Bronchial epithelial cell (primary cell): Measurements from ENCODE around the gene PSTPIP1. TPM values are rescaled to one million over a fixed set of nuclear protein-coding genes. Genes with fewer than 3 reads are reported as not detected.
A peak's percentile ranks its signal among the peaks of the same experiment; 100 is the strongest.
"Not testable (repeated sequence)": the region's sequence is repeated elsewhere in the genome, so short reads cannot be mapped to it uniquely, and the experiment has no call there.

Experiments used
- DNase-seq: peaks from one replicate; pipeline ENCODE4 v3.0.0-alpha.2; 2010; ENCODE audit warnings: low read depth
- FAIRE-seq: peaks from 2 replicates; lab custom pipeline; 2011; peaks lifted over from hg19 to GRCh38; lab: Jason Lieb, UNC
- H3K27me3 ChIP-seq: 2 replicates; pipeline ENCODE4 v1.5.1; 2011; ENCODE audit warnings: low read length; ENCODE audit not compliant: control insufficient read depth, insufficient read depth
- H3K36me3 ChIP-seq: 2 replicates; pipeline ENCODE4 v1.5.1; 2011; ENCODE audit warnings: low read length; ENCODE audit not compliant: control insufficient read depth, insufficient read depth
- H3K4me3 ChIP-seq: 2 replicates; pipeline ENCODE4 v1.5.1; 2011; ENCODE audit warnings: mild to moderate bottlenecking, low read depth, low read length, control low read depth
- total RNA-seq: library from RNA; depleted of rRNA; stranded (reverse); fragments of >200 nt; gene quantifications from 2 replicates; pipeline ENCODE4 v1.2.1, GENCODE V29; 2014
- TF ChIP-seq, protein P1 (sequence below): IDR thresholded peaks from 2 replicates; pipeline ENCODE4 v1.5.1; 2011; ENCODE audit warnings: mild to moderate bottlenecking, moderate library complexity, low read length, control low read depth, inconsistent platforms; ENCODE audit not compliant: insufficient read depth, severe bottlenecking

PSTPIP1 gene
- total RNA-seq, 1 donor from 2014 or later, result not detected

DNA sequence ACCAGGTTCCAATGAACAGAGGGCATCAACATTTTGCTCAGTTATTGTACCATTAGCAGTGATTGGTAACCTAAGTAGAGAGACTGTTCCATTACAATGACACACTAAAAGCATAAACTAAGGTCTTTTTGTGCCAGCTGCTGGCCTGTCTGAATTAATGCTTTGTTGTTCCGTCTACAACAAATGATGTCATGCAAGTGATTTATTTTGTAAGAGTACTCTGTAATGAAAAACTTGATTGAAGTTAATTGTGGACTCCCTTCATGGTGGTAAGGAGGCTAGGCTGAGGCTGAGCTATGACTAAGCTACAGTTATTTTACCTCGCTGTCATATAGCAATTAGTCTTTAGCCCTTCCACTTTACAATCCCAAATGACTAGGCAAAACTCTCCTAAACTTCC lies 40.2 kb upstream of the PSTPIP1 start:
- TF ChIP-seq, protein P1, sequence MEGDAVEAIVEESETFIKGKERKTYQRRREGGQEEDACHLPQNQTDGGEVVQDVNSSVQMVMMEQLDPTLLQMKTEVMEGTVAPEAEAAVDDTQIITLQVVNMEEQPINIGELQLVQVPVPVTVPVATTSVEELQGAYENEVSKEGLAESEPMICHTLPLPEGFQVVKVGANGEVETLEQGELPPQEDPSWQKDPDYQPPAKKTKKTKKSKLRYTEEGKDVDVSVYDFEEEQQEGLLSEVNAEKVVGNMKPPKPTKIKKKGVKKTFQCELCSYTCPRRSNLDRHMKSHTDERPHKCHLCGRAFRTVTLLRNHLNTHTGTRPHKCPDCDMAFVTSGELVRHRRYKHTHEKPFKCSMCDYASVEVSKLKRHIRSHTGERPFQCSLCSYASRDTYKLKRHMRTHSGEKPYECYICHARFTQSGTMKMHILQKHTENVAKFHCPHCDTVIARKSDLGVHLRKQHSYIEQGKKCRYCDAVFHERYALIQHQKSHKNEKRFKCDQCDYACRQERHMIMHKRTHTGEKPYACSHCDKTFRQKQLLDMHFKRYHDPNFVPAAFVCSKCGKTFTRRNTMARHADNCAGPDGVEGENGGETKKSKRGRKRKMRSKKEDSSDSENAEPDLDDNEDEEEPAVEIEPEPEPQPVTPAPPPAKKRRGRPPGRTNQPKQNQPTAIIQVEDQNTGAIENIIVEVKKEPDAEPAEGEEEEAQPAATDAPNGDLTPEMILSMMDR, result no peak
- FAIRE-seq (no peak), DNase-seq (no peak)
- H3K4me3 ChIP-seq, result no peak overlapping the region
- H3K27me3 ChIP-seq, result no peaks in the 10 kb centered on the region
- peaks cover 2% of the 10 kb centered on the region for H3K36me3 ChIP-seq

DNA sequence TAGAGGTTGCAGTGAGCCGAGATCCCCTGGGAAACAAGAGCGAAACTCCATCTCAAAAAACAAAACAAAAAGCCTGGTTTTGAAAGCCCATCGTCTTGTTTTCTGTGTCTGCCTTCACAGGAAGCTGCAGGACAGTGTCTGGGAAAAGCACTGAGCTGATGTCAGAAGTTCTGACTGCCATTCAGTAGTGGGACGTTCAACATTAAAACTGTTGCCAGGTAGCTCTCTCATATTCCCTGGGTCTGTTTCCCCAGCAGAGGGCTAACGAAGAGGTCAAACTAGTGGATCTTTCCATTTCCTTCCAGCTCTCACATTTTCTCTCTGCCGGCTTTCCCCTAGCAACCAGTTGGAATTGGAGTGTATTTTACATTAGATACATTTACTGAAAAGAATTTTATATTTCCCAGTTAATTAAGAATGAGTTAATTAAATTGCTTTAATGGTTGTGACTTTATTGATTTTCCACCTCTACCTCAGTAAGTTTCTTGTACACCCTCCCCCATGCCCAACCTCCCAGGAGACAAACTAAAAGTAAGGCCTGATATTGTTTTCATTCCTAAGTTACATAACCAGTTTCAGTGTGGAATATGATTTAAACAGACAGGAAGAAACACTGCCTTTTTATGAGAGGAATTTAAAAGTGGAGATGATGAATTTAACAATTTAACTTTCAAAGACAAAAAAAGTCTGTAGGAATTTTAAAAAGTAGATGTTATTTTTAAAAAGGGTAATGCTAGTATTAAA lies 33.5 kb upstream of the PSTPIP1 start:
- Histone ChIP-seq H3K36me3 (no peaks in the 10 kb centered on the region), H3K27me3 (no peaks in the 10 kb centered on the region), H3K4me3 (no peak overlapping the region)
- TF ChIP-seq, protein P1, result no peak
- DNase-seq (no peak), FAIRE-seq (no peak)

DNA sequence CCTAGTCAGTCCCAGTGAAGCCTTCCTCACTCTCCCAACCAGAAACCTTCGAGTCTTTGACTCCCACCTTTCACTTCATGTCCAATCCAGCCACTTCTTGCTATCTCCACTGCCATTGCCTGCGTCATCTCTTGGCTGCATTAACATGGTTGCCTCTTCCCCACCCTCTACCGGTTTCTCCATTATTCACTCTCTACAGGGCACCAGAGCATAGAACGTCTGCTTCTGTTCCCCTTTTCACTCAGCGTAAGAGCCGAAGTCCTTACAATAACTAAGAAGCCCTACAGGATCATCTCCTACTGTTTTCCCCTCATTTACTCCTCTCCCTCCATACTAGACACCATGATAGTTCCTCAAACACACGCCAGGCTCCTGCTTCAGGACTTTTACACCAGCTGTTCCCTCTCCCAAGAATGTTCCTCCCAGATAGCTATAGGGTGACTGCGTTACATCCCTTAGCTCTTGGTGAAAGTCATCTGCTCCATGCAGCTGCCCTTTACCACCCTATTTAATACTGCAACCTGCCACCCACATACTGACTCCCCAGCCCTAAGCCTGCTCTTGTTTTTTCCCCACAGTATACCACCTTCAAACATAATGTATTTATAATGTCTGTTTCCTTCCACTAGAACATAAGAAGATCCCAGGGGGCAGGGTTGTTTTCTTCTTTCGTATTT lies 32.5 kb upstream of the PSTPIP1 start:
- Histone ChIP-seq H3K36me3 (no peaks in the 10 kb centered on the region), H3K27me3 (no peaks in the 10 kb centered on the region), H3K4me3 (no peak overlapping the region)
- FAIRE-seq (no peak), DNase-seq (no peak)
- TF ChIP-seq, protein P1, result no peak

DNA sequence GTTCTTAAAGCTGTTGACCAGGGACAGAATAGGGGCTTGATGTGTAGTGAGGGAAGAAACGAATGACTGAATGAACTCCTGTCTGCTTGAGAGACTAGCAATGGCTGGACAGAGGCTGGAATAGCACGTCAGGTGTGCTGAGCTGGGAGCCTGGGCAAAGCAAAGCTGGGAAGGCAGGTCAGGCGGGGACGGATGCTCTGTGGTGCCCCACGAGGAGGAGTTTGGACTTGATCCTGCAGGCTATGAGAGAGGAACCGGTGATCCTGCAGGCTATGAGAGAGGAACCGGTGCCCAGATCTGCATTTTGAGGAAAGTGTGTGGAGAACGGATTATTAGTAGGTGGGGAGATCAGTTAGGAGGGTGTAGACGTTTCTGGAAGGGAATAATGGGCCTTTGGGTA lies 31.3 kb upstream of the PSTPIP1 start:
- H3K4me3 ChIP-seq, result no peak overlapping the region
- FAIRE-seq, result no peak

DNA sequence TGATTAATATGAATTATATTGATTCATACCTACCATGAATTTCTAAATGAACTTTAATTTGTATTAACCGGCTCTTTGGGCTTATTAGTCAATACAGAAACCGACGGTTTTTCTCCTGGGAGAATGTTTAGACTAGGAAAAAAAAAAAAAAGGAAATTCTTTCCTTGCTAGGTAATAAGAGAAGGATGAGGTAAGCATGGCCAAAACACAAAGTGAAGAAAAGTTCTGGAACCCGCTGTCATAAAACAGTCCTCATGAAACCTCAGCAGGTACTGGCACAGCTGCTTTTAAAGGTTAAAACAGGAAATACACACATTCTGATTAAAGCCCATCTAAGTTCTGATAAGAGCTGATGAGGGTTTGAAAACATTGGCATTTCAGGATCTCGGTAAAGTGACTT lies 30.8 kb upstream of the PSTPIP1 start:
- FAIRE-seq, result no peak
- H3K4me3 ChIP-seq, result no peak overlapping the region
- H3K27me3 ChIP-seq, result no peaks in the 10 kb centered on the region
- DNase-seq, result peak; percentile 49
- TF ChIP-seq, protein P1, result no peak
- H3K36me3 ChIP-seq, result no peaks in the 10 kb centered on the region

More for the DNA sequence above, 31.3 kb upstream of the PSTPIP1 start:
- DNase-seq, result peak; percentile 45
- Histone ChIP-seq H3K36me3 (no peaks in the 10 kb centered on the region), H3K27me3 (no peaks in the 10 kb centered on the region)
- TF ChIP-seq, protein P1, result peak; percentile 48

DNA sequence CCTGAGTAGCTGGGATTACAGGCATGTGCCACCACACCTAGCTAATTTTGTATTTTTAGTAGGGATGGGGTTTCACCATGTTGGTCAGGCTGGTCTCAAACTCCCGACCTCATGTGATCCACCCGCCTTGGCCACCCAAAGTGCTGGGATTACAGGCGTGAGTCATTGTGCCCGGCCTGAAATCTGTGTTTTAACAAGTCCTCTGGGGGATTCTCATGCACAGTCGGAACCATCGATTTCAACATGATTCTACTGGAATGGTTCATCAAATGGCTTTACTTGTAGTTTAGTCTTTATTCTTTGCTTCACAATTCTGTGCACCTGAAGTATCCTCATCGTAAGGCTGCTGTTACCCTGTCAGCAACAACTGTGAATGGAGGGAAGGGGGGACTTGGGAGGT lies 28.9 kb upstream of the PSTPIP1 start:
- H3K27me3 ChIP-seq, H3K36me3 ChIP-seq, FAIRE-seq, H3K4me3 ChIP-seq: not testable (repeated sequence)
- peak; percentile 26 for DNase-seq
